HG02759 (cell line): ENCODE results near the gene CD72.

Source experiments
- ATAC-seq: cut with Tn5 transposase; IDR thresholded peaks from one replicate; pipeline ENCODE4 v1.9.1; 2021; ENCODE audit warnings: mild to moderate bottlenecking, moderate library complexity; ENCODE audit not compliant: unreplicated experiment

The CD72 gene

GRCh38 chr9:35618325-35618727 is at the start of gene CD72:
TSS of gene CD72 (minus strand) at chr9:35618413. CDS start at chr9:35618303, 110 bp downstream.
- no peak for ATAC-seq

GRCh38 chr9:35667939-35668338 is 49.7 kb upstream of the CD72 start:
- no peak for ATAC-seq

DNA sequence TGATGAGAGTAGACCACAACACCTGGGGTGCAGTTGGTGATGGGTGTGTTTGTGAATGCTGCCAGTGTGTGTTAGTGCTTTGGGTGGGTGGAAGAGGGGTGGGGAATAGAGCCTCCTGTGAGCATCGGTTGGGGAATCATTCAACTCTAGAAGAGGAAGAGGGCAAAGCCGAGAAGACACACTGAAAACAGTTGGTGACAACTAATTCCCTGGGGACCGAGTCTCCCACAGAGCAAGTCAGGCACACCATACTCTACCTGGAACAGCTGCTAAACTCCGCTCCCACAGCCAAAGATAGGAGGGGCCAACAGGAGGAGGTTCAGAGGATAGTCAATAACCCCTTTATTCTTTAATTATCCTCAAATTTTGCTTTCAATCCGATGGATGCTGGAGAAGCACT is 48.3 kb upstream of the CD72 start:
- no peak for ATAC-seq

- no peak for ATAC-seq
Observed at GRCh38 chr9:35666045-35666444, 47.8 kb upstream of the CD72 start.

DNA sequence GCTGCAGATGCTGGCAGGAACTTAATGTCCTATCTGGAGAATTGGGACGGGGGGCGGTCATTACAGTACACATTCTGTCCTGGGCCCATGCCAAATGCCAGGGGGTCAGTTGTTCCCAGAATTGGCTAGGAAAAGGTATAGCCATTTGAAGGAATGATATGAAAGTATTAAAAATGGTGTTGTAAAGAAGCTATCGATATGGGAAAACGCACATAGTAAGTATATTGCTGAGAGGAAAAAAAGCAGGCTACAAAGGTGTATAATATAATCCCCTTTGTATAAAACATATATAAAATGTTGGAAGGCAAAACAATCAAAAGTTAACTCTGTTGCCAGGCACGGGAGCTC is 47.2 kb upstream of the CD72 start:
- ATAC-seq: no peak

GRCh38 chr9:35664531-35665470 is 46.6 kb upstream of the CD72 start, which contains the start of gene ARHGEF39:
TSS of gene ARHGEF39 (minus strand) at chr9:35665195. CDS start at chr9:35665169, 26 bp downstream.
- ATAC-seq: peak; percentile 93

GRCh38 chr9:35662437-35662836 is 44.2 kb upstream of the CD72 start:
- ATAC-seq: no peak

- ATAC-seq: no peak
Observed at GRCh38 chr9:35661756-35662350, 43.6 kb upstream of the CD72 start.

DNA sequence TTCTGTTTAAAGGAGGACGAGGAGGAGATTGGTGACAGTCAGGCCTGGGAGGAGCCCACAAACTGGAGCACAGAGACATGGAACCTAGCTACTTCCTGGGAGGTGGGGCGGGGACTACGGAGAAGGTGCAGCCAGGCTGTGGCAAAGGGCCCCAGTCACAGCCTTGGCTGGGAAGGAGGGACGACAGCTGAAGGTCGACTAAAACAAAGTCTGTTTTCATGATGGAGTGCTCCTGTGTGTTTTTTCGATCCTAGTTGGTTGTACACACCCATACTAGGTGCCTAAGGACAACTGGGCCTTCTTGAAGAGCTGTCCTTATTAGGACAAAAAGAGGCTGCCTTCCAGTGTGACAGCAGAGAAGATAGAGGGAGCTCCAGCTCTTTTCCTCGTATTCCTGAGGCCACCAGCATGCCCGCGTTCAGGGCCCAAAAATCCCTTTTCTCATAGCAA is 42.8 kb upstream of the CD72 start:
- no peak for ATAC-seq

GRCh38 chr9:35659340-35659739 is 41.1 kb upstream of the CD72 start:
- ATAC-seq: no peak

DNA sequence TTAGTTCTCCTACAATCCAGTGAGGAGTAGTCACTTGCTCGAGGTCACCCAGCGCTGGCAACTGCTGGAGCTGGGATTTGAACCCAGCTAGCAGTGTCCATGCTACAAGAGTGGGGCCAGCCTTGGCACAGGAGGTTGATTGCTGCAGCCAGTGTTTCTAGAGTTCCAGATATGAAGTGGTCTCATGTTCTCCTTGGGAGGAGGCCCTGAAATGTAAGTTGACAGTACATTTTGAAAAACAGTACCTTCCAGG is 40.7 kb upstream of the CD72 start:
- no peak for ATAC-seq

DNA sequence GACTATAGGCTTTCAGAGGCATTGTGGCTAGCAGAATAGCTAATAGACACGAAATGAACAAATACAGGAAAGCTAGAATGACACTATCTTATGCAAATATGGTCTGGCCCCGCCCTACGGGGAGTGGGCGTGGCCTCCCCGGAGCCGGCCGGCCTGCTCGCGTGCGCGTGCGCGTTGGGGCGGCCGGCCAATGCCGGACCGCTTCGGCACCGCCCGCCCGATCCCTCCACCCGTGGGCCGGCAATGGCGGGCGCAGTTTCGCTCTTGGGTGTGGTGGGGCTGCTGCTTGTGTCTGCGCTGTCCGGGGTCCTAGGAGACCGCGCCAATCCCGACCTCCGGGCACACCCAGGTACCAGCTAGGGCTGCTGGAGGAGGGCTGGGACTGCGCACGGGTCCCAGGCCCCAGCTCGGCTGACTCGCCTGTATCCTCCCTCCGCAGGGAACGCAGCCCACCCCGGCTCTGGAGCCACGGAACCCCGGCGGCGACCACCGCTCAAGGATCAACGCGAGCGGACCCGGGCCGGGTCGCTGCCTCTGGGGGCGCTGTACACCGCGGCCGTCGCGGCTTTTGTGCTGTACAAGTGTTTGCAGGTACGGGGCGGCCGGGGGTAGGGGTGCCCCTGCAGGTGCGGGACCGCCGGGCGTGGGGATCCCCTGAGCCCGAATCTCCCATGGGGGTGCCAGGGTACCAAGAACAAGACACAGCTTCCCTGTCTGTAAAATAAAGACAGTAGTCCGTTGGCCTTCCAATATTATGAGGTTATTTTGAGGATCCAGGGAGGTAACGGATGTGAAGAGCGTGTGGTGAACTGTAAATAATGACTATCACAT is 40.1 kb upstream of the CD72 start, which contains the start of gene CCDC107:
Gene CCDC107 (plus strand): TSS at position 156 of the 831 bp plus-strand sequence. CDS start 88 bp downstream, at position 244.
- ATAC-seq: peak; percentile 69

GRCh38 chr9:35657546-35658136 is 39.4 kb upstream of the CD72 start, which contains the start of gene RMRP:
TSS of gene RMRP (minus strand) at chr9:35658019.
- ATAC-seq: peak; percentile 87

DNA sequence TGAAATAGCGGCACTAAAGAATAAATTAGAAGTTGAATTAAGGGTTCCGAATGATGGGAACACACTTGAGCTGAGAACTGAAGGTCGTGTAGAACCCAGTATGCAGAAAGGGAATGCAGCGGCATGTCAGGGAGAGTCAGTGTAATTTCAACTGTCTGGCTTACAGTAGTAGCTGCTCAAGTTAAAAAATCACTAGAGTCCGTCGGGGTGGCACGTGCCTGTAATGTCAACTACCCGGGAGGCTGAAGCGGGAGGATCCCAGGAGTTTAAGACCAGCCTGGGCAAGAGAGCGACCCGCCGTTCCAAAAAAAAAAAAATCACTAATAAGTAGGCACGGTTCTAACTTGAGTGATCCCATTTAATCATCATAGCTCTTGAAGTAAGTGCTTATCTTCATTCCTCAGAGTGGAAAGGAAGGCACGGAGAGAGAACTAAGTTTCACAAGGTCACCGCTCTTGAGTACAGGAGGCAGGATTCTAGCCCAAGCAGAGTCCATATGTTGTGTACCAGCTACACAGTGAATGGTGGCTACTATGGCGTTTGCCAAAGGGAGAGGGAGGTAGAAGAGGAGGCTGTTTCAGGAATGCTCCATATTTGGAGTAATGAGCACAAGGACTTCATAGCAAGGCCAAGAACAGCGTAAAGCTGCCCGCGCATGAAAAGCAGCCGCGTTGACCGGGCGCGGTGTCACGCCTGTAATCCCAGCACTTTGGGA is 38.8 kb upstream of the CD72 start:
- ATAC-seq: no peak

GRCh38 chr9:35656348-35656747 is 38.1 kb upstream of the CD72 start:
- ATAC-seq: no peak

DNA sequence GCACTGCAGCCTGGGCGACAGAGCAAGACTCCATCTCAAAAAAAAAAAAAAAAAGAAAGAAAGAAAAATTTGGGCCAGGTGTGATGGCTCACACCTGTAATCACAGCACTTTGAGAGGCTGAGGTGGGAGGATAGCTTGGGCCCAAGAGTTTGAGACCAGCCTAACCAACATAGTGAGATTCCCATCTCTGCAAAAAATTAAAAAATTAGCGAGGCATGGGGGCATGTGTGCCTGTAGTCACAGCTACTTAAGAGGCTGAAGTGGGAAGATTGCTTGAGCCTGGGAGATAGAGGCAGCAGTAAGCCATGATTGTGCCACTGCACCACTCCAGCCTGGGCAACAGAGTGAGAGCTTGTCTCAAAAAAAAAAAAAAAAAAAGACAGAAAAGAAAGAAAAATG is 35.4 kb upstream of the CD72 start:
- no peak for ATAC-seq

DNA sequence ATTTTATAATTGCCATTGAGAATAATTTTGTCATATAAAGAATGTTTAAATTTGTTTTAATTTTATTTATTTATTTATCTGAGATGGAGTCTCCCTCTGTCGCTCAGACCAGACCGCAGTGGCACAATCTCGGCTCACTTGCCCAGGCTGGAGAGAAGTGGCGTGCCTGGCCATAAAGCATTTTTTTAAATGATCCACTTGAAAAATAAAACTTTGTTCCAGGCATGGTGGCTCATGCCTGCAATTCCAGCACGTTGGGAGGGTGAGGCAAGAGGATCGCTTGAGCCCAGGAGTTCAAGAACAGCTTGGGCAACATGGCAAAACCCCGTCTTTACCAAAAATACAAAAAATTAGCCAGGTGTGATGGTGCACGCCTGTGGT is 34.6 kb upstream of the CD72 start:
- ATAC-seq: no peak

DNA sequence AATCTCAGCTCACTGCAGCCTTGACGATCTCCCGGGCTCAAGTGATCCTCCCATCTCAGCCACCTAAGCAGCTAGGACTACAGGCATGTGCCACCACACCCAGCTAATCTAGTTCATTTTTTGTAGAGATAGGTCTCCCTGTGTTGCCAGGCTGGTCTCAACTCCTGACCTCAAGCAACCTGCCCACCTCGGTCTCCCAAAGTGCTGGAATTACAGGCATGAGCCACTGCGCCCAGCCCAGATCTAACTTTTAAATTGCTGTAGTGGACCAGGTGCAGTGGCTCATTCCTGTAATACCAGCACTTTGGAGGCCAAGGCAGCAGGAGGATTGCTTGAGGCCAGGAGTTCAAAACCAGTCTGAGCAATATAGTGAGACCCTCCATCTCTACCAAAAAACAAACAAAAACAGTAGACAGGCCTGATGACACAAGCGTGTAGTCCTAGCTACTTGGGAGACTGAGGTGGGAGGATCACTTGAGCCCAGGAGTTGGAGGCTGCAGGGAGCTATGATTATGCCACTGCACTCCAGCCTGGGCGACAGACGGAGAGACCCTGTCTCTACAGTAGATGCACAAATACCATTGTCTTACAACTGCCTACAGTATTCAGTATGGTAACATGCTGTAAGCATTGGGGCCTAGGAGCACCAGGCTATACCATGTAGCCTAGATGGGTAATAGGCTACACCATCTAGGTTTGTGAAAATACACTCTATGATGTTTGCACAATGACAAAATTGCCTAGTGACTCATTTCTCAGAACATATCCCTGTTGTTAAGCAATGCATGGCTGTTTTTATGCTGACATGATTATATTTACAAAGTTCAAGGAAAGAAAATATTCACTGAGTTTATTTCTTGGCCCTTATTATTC is 34.0 kb upstream of the CD72 start:
- no peak for ATAC-seq

DNA sequence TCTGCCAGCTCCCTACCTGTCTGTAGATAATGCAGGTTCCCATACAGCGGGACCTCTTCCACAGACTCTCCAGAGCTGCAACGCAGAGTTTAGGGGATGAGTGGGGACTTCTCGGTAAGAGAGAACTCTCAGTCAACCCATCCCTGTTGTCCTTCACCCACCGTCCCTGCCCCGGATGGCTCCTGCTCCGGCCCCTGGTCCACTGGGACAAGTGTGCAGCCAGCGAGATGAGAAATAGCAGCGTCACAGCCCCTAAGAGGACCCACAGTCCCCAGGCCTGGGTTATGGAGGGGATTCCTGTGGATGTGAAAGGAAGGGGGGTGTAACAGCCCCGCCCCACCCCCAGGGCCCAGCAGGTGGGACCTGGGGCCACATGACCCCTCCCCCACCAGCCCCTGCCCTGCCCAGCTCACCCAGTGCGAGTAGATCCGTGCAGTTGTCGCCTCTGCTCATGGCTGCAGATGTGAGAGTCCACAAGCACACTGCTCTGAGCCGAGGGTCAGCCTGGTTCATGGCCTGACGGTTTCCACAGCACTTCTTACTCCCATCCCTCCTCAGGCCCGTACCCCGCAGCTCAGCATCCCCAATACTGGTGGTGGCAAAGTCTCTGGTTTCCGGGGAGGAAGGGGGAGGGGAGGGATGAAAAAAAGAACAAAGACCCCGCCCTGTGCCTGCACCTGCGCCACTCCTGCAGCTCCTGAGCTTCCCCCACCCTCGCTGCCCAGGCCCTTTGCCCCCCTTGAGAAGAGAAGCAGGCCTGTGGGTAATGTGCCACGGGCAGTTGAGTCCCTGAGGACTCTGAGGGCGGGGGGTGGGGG is 32.3 kb upstream of the CD72 start, which contains the start of gene SIT1:
Gene SIT1 (minus strand): TSS at position 591 of the 818 bp plus-strand sequence. CDS start 78 bp downstream, at position 513.
- no peak for ATAC-seq
